ENCODE measurements around the gene PAK2.

DNA sequence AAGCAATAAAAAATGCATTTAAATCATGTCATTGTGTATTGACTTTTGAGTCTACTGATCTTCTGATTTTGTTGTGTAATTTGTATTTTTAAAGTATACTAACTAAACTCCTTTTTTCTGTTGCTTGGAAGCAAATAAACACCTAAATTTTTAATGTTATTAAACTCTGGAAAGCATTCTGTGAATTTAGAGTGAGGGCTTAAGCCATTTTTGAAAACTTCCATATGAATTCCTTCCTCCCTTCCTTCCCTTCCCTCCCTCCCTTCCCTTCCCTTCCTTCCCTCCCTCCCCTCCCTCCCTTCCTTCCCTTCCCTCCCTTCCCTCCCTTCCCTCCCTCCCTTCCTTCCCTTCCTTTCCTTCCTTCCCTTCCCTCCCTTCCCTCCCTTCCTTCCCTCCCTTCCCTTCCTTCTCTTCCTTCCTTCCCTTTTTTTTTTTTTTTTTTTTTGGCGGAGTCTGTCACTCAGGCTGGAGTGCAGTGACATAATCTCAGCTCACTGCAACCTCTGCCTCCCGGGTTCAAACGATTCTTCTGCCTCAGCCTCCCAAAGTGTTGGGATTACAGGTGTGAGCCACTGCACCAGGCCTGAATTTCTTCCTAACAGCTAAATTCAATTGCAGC is 71.4 kb downstream of the PAK2 start:
- TF ChIP-seq, protein P1, sequence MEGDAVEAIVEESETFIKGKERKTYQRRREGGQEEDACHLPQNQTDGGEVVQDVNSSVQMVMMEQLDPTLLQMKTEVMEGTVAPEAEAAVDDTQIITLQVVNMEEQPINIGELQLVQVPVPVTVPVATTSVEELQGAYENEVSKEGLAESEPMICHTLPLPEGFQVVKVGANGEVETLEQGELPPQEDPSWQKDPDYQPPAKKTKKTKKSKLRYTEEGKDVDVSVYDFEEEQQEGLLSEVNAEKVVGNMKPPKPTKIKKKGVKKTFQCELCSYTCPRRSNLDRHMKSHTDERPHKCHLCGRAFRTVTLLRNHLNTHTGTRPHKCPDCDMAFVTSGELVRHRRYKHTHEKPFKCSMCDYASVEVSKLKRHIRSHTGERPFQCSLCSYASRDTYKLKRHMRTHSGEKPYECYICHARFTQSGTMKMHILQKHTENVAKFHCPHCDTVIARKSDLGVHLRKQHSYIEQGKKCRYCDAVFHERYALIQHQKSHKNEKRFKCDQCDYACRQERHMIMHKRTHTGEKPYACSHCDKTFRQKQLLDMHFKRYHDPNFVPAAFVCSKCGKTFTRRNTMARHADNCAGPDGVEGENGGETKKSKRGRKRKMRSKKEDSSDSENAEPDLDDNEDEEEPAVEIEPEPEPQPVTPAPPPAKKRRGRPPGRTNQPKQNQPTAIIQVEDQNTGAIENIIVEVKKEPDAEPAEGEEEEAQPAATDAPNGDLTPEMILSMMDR (conservative IDR thresholded peaks at IDR 0.05; ENCODE audit: low read depth, low read length): no peak
- no peak for TF ChIP-seq EZH2 (IDR thresholded peaks at IDR 0.05; ENCODE audit: borderline replicate concordance, low read depth, low read length, poor library complexity, severe bottlenecking)
